Natural killer cell (primary cell): ENCODE results near the gene ME1. TPM values are rescaled to one million over a fixed set of nuclear protein-coding genes. Genes with fewer than 3 reads are reported as not detected.
"Not testable (repeated sequence)": the region's sequence is repeated elsewhere in the genome, so short reads cannot be mapped to it uniquely, and the experiment has no call there.

ENCODE experiments used
- ATAC-seq, 3 donors: fragments of 150-1000 bp in 2 of 3; fragments of 200-7000 bp in 1 of 3; cut with Tn5 transposase; 1 replicate in 1 of 3; 2 replicates in 2 of 3; pipeline ENCODE4 v1.10.0; 2021; ENCODE audit warnings: mild to moderate bottlenecking in 2 of 3, moderate library complexity in 2 of 3
- DNase-seq, 2 donors: peaks; one replicate each; pipeline versions ENCODE4 v3.0.0 to v3.0.0-alpha.2; 2013 to 2021; ENCODE audit warnings: mixed read lengths in 1 of 2
- H3K27ac ChIP-seq: one replicate; pipeline ENCODE4 v1.5.1; 2013; ENCODE audit warnings: mild to moderate bottlenecking, low read length
- H3K27me3 ChIP-seq: one replicate; pipeline ENCODE4 v1.6.1; 2013; ENCODE audit warnings: low read length; ENCODE audit not compliant: control insufficient read depth, insufficient read depth
- H3K36me3 ChIP-seq: one replicate; pipeline ENCODE4 v1.6.1; 2013; ENCODE audit warnings: low read length; ENCODE audit not compliant: control insufficient read depth, insufficient read depth
- H3K4me1 ChIP-seq: one replicate; pipeline ENCODE4 v1.6.1; 2013; ENCODE audit warnings: low read length; ENCODE audit not compliant: control insufficient read depth, insufficient read depth
- H3K4me3 ChIP-seq: one replicate; pipeline ENCODE4 v1.5.1; 2013; ENCODE audit warnings: low read length
- H3K9me3 ChIP-seq: one replicate; pipeline ENCODE4 v1.6.1; 2013; ENCODE audit warnings: low read length; ENCODE audit not compliant: control insufficient read depth, insufficient read depth
- H3K27ac Mint-ChIP-seq, 2 donors: one replicate each; pipeline ENCODE4 v1.8.0; 2022; ENCODE audit warnings: mild to moderate bottlenecking in 2 of 2, mixed read lengths in 2 of 2, moderate library complexity in 1 of 2
- H3K27me3 Mint-ChIP-seq, 2 donors: one replicate each; pipeline ENCODE4 v1.8.0; 2022; ENCODE audit warnings: low read depth in 2 of 2, mixed read lengths in 2 of 2
- H3K36me3 Mint-ChIP-seq: one replicate; pipeline ENCODE4 v1.8.0; 2022; ENCODE audit warnings: mixed read lengths
- H3K4me1 Mint-ChIP-seq, 2 donors: one replicate each; pipeline ENCODE4 v1.8.0; 2022; ENCODE audit warnings: mixed read lengths in 2 of 2
- H3K4me3 Mint-ChIP-seq: one replicate; pipeline ENCODE4 v1.8.0; 2022; ENCODE audit warnings: mild to moderate bottlenecking, moderate library complexity, mixed read lengths
- H3K9me3 Mint-ChIP-seq, 2 donors: one replicate each; pipeline ENCODE4 v1.8.0; 2022; ENCODE audit warnings: mixed read lengths in 2 of 2
- WGBS: methylation state at CpG from one replicate; pipeline ENCODE4 v1.1.7; 2013; ENCODE audit warnings: missing lambda C conversion rate; ENCODE audit not compliant: insufficient coverage; 5-methylcytosine and 5-hydroxymethylcytosine counted together
- intact Hi-C: fragments of 100-400 bp; cut with micrococcal nuclease; formaldehyde crosslinking; loops from one replicate; pipeline ENCODE4 v1.14.2; 2022
- total RNA-seq, 4 donors: library from RNA; stranded (reverse); fragments of 120-200 nt in 1 of 4; gene quantifications; one replicate each; pipeline versions ENCODE4 v1.2.3 to v1.2.4, GENCODE V29; 2013 to 2022
- TF ChIP-seq, protein P1 (sequence below): fragments of 200-600 bp; IDR thresholded peaks from one replicate; pipeline ENCODE4 v1.8.0; 2022; ENCODE audit warnings: antibody characterized with exemption

Gene ME1
- total RNA-seq, 3 donors from 2014 or later (not counting 1 experiment from before 2014, with no cell fraction given): 0.14 to 0.32 TPM; not detected in 1

DNA sequence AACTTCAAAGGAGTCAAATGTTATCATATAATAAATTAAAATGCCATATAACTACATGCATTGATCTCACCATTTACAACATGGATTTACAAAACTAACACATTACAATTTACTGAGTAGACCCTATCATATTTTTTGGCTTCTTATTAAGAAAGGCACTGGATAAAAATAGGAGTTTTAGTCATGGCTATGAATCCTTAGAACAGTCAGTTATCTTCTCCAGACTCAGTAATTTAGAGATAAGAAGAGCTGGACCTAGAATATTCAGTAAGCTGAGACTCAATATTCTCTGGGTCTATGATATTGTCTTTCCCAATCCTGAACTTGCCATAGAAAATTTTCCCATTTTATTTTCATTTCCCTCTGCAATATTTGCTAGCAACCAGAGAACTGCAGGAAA is 62.3 kb downstream of the ME1 start:
- TF ChIP-seq, protein P1, sequence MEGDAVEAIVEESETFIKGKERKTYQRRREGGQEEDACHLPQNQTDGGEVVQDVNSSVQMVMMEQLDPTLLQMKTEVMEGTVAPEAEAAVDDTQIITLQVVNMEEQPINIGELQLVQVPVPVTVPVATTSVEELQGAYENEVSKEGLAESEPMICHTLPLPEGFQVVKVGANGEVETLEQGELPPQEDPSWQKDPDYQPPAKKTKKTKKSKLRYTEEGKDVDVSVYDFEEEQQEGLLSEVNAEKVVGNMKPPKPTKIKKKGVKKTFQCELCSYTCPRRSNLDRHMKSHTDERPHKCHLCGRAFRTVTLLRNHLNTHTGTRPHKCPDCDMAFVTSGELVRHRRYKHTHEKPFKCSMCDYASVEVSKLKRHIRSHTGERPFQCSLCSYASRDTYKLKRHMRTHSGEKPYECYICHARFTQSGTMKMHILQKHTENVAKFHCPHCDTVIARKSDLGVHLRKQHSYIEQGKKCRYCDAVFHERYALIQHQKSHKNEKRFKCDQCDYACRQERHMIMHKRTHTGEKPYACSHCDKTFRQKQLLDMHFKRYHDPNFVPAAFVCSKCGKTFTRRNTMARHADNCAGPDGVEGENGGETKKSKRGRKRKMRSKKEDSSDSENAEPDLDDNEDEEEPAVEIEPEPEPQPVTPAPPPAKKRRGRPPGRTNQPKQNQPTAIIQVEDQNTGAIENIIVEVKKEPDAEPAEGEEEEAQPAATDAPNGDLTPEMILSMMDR: no peak
- Histone ChIP-seq H3K4me1 (no peaks in the 10 kb centered on the region), H3K27me3 (no peaks in the 10 kb centered on the region), H3K36me3 (no peaks in the 10 kb centered on the region), H3K9me3 (no peaks in the 10 kb centered on the region), H3K4me3 (no peak overlapping the region), H3K27ac (no peak overlapping the region)
- no peak for DNase-seq
- Mint-ChIP-seq H3K4me3 (no peak overlapping the region), H3K27me3 (peaks cover 0 to 2% of the 10 kb centered on the region in 2 donors), H3K4me1 (no peaks in the 10 kb centered on the region), H3K9me3 (no peaks in the 10 kb centered on the region), H3K27ac (no peak overlapping the region), H3K36me3 (no peaks in the 10 kb centered on the region)
- no peak for ATAC-seq
- intact Hi-C loops: no loop called here

- intact Hi-C loops: no loop called here
- no peaks in the 10 kb centered on the region for H3K27me3 ChIP-seq
- H3K27me3 Mint-ChIP-seq: peaks cover 0 to 2% of the 10 kb centered on the region in 2 donors
- H3K4me1 Mint-ChIP-seq: no peaks in the 10 kb centered on the region
- DNase-seq (no peak), ATAC-seq (no peak)
- H3K27ac ChIP-seq: no peak overlapping the region
- H3K9me3 ChIP-seq: no peaks in the 10 kb centered on the region
- no peak overlapping the region for H3K4me3 ChIP-seq
- H3K36me3 ChIP-seq: no peaks in the 10 kb centered on the region
- H3K4me3 Mint-ChIP-seq: no peak overlapping the region
- no peaks in the 10 kb centered on the region for H3K4me1 ChIP-seq
- TF ChIP-seq, protein P1: no peak
- 92% methylated on average over 1 of the region's 1 CpG for WGBS
- H3K27ac Mint-ChIP-seq: no peak overlapping the region
- no peaks in the 10 kb centered on the region for H3K36me3 Mint-ChIP-seq
- no peaks in the 10 kb centered on the region for H3K9me3 Mint-ChIP-seq
These were observed 63.7 kb downstream of the ME1 start for GRCh38 chr6:83367104-83367503.

GRCh38 chr6:83365931-83366330 is 64.9 kb downstream of the ME1 start:
- H3K36me3 Mint-ChIP-seq: no peaks in the 10 kb centered on the region
- ATAC-seq: no peak
- 97% methylated on average over 1 of the region's 1 CpG for whole genome bisulfite sequencing
- H3K9me3 Mint-ChIP-seq: no peaks in the 10 kb centered on the region
- H3K4me1 Mint-ChIP-seq: no peaks in the 10 kb centered on the region
- Histone ChIP-seq H3K4me1 (no peaks in the 10 kb centered on the region), H3K9me3 (no peaks in the 10 kb centered on the region), H3K4me3 (no peak overlapping the region), H3K27me3 (no peaks in the 10 kb centered on the region), H3K27ac (no peak overlapping the region), H3K36me3 (no peaks in the 10 kb centered on the region)
- peaks cover 0 to 2% of the 10 kb centered on the region in 2 donors for H3K27me3 Mint-ChIP-seq
- DNase-seq: no peak
- H3K4me3 Mint-ChIP-seq: no peak overlapping the region
- TF ChIP-seq, protein P1: no peak
- intact Hi-C loops: no loop called here
- H3K27ac Mint-ChIP-seq: no peak overlapping the region

DNA sequence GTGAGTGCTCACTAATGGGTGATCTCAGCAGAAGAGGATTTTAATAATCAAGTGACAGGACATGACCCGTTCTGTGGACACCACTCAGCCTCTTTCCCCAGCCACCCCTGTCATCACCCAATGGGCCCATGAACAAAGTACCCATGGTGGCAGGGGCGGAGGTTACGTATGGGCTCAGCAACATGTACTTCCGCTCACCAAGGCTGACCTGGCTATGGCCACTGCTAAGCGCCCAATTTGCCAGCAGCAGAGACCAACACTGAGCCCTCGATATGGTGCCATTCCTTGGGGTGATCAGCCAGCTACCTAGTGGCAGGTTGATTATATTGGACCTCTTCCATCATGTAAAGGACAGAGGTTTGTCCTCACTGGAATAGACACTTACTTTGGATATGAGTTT is 68.5 kb downstream of the ME1 start:
- H3K27me3 ChIP-seq, ATAC-seq: not testable (repeated sequence)

More for the DNA sequence above, 68.5 kb downstream of the ME1 start:
- H3K4me3 Mint-ChIP-seq, H3K27me3 Mint-ChIP-seq, H3K4me3 ChIP-seq, H3K9me3 ChIP-seq, intact Hi-C loops, H3K4me1 Mint-ChIP-seq, H3K9me3 Mint-ChIP-seq, H3K36me3 ChIP-seq, DNase-seq, H3K27ac ChIP-seq, H3K36me3 Mint-ChIP-seq, H3K27ac Mint-ChIP-seq, H3K4me1 ChIP-seq: not testable (repeated sequence)
- 95% methylated on average over 6 of the region's 6 CpGs for WGBS
